ENCODE measurements around the gene DCHS1. TPM values are rescaled to one million over a fixed set of nuclear protein-coding genes. Genes with fewer than 3 reads are reported as not detected.
A peak's percentile ranks its signal among the peaks of the same experiment; 100 is the strongest.

Gene DCHS1
- polyA plus RNA-seq, 3 donors: 29.1 to 43.4 (median 34.7) TPM

GRCh38 chr11:6652182-6652581, 3.4 kb downstream of the DCHS1 start:
- DNase-seq (ENCODE audit: extremely low read depth in 1 of 11, low read depth in 9 of 11, low spot score in 4 of 11): no peak

- DNase-seq (ENCODE audit: extremely low read depth in 1 of 11, low read depth in 9 of 11, low spot score in 4 of 11): no peak
These were observed 4.6 kb downstream of the DCHS1 start for GRCh38 chr11:6650980-6651379.

DNA sequence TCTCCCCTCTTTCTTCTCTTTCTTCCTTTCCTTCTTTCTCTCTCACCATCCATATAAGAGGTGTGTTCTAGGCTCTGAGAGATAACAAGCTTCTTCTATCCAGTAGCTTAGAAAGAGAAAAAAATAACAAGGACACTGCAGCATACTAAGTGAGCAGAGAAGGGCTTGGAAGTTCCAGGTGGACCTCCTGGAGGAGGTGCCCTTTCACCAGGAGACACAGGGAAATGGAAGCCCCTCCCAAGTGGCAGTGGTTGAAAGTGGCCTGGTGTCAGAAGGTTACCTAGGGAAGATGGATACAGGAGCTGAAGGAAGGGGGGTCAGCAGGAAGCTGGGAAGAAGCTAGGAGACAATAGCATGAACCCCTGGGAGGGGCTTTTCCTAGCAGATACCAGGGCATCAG, 5.5 kb downstream of the DCHS1 start:
- DNase-seq (ENCODE audit: extremely low read depth in 1 of 11, low read depth in 9 of 11, low spot score in 4 of 11): no peak

GRCh38 chr11:6648501-6648900, 7.1 kb downstream of the DCHS1 start:
- no peak for DNase-seq (ENCODE audit: extremely low read depth in 1 of 11, low read depth in 9 of 11, low spot score in 4 of 11)

- no peak for DNase-seq (ENCODE audit: extremely low read depth in 1 of 11, low read depth in 9 of 11, low spot score in 4 of 11)
These were observed 7.8 kb downstream of the DCHS1 start for GRCh38 chr11:6647836-6648235.

DNA sequence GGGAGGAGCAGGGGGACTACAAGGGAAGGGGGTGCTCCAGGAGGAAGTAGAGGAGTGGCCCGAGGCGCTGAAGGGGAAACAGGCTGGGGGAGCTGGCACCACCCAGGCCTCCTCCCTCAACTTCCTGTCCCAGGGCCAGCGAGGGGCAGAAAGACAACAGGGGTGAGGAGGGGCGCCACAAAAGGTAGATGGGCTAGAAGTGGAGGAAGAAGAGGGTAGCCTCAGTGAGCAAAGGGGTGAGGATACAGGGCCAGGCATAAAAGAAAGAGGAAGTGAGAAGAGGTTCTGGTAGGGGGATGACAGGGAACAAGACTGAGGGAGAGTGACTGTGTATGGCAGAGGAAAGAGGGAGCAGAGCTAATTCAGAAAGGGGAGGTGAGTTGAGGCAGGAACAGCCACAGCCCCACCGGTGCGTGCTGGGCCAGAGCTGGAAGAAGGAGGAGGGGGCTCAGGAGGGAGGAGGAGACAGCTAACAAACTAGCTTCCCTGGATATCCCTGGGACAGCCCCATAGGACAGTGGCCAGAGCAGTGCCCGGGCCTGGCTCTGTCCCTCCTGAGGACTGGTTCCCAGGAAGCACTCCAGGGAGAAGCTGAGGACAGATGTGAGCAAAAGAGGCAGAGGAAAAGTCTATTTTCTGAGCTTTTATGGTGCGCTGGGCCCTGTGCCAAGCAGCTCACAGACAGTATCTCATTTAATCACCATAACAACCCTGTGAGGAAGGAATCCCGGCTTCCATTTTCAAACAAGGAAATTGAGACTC, 8.5 kb downstream of the DCHS1 start:
- peak in 1 of 11 donors; percentile 39 for DNase-seq (ENCODE audit: extremely low read depth in 1 of 11, low read depth in 9 of 11, low spot score in 4 of 11)

DNA sequence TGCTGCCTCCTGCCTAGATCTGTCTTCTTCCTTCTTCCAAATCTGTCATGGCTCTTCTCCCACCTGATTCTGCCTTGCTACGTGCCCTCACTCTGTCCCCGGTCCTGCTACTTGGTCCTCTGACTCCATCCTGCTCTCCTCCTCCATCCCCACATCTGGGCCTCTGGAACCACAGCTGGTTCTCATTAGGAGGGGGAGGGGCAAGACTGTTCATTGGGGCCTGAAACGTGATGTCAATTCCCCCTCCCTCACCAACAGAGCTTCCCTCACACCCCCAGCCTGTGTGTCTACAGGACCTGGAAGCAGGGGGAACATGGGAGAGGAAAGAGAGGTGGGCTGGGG, 9.1 kb downstream of the DCHS1 start:
- DNase-seq (ENCODE audit: extremely low read depth in 1 of 11, low read depth in 9 of 11, low spot score in 4 of 11): peak in 7 of 11 donors; percentile 47 to 77 (median 67)

DNA sequence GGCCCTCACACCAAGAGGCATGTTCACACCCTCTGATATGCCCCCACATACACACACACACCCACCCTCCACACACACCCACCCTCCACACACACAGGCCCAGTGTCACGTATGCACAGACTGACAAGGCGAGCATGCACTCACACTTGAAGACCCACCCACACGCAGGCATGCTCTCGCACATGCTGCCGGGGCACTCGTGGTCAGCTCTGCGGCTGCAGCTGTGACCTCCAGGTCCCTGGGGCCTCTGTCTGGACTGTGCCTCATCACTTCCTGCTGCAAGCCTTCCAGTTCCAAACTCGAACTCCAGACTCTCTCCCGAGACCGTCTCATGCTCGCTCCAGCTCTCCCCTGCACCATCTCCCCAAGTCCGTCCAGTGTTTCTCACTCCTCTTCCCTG, 9.5 kb downstream of the DCHS1 start:
- DNase-seq (ENCODE audit: extremely low read depth in 1 of 11, low read depth in 9 of 11, low spot score in 4 of 11): no peak

GRCh38 chr11:6642957-6643356, 12.7 kb downstream of the DCHS1 start:
- DNase-seq (ENCODE audit: extremely low read depth in 1 of 11, low read depth in 9 of 11, low spot score in 4 of 11): no peak

- no peak for DNase-seq (ENCODE audit: extremely low read depth in 1 of 11, low read depth in 9 of 11, low spot score in 4 of 11)
These were observed 14.5 kb downstream of the DCHS1 start for GRCh38 chr11:6640985-6641701.

DNA sequence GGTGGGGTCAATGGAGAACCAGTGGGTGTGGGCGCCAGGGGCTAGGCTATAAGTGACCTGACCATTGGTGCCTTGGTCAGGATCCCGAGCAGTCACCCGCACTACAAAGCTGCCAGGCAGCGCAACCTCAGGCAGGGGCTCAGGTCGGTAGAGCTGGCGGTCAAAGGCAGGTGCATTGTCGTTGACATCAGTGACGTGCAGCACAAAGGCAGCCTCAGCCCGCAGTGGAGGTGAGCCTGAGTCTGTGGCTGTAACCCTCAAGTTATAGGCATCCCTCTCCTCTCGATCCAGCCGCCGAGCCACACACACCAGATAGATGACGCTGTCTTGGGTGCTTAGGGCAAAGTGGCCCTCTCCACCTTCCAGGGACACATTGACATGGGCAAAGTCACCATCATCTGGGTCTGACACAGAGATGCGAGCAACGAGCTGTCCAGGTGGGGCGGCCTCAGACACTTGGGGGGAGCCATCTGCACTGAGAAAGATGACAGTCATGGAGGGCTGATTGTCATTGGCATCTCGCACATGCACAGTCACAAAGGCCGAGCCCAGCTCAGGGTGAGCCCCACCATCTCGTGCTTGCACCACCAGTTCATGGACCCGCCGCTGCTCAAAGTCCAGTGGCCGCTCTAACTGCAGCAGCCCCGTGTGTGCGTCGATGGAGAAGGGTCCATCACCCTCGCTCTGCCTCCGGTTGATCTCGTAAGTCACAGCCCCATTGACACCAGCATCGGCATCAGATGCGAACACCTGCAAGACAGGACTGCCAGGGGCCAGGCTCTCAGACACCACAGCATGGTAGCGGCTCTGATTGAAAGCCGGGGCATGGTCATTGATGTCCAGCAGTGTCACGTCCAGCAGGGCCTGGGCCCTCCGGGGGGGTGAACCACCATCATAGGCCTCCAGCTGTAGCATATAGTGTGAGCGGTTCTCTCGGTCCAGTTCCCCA, 15.3 kb downstream of the DCHS1 start:
- DNase-seq (ENCODE audit: extremely low read depth in 1 of 11, low read depth in 9 of 11, low spot score in 4 of 11): no peak

DNA sequence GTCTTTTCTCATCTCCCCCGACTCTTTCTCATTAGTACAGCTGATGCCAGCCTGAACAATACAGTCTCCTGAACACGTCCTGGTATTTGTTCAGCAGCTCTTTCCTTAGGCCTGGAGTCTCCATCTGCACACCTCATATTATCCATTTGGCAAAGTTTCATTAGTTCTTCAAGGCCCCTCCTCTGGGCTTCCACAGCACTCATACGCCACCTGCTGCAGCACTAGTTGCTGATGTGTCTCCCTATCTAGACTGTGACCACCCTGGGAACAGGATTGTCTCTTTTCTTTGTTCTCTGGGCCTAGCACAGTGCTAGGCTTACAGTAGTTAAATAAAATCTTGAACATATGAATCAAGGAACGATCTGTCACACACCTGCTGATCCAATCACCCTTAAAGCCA, 17.2 kb downstream of the DCHS1 start:
- DNase-seq (ENCODE audit: extremely low read depth in 1 of 11, low read depth in 9 of 11, low spot score in 4 of 11): no peak

GRCh38 chr11:6637871-6638270, 17.7 kb downstream of the DCHS1 start:
- DNase-seq (ENCODE audit: extremely low read depth in 1 of 11, low read depth in 9 of 11, low spot score in 4 of 11): no peak

- DNase-seq (ENCODE audit: extremely low read depth in 1 of 11, low read depth in 9 of 11, low spot score in 4 of 11): no peak
These were observed 19.1 kb downstream of the DCHS1 start for GRCh38 chr11:6636480-6636879.

GRCh38 chr11:6635082-6635932, 20.3 kb downstream of the DCHS1 start:
- DNase-seq (ENCODE audit: extremely low read depth in 1 of 11, low read depth in 9 of 11, low spot score in 4 of 11): peak in 4 of 11 donors; percentile 55 to 78 (median 70)

- DNase-seq (ENCODE audit: extremely low read depth in 1 of 11, low read depth in 9 of 11, low spot score in 4 of 11): no peak
These were observed 21.1 kb downstream of the DCHS1 start for GRCh38 chr11:6634534-6634933.

DNA sequence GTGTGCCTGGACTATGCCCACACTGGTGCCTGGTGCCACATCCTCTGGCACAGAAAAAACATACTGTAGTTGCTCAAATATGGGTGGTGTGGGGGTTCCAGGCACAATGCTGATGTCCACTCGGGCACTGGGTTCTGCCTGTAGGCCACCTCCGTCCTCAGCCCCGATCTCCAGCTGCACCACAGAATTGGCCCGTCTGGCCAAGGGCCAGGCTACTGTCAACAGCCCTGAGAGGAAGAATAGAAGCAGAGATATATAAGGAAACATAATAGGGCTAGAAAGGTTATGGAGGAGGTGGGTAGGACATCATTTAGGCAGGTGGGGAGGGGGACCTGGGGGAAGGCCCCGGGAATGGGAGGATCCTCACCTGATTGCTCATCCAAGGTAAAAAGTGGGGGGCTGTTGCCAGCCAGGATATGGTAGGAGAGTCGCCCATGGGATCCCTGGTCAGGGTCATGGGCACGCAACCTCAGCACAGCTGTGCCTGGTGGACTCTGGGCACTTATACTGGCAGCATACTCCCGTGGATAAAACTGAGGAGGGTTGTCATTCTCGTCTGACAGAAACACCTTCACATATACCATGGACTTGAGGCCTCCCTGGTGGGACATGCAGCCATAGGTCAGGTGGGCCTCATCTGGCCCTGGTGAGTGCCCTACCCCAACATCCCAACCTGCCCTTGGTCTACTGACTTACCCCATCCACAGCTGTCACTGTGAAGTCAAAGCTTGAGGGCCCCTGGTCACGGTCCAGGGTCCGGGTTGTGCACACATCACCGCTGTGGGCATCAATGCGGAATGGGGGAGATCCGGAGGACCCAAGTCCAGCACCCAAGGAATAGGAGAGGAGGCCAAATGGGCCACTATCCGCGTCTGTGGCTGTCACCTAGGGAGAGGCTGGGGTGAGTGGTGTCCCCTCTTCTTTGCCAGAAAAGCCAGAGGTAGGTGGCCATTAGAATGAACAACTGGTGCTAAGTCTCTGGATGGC, 21.9 kb downstream of the DCHS1 start:
- no peak for DNase-seq (ENCODE audit: extremely low read depth in 1 of 11, low read depth in 9 of 11, low spot score in 4 of 11)
